B cell (primary cell): ENCODE results near the gene ARHGEF19. TPM values are rescaled to one million over a fixed set of nuclear protein-coding genes. Genes with fewer than 3 reads are reported as not detected.

Experiments used
- ATAC-seq: fragments of 200-7000 bp; cut with Tn5 transposase; one replicate; pipeline ENCODE4 v1.10.0; 2021; ENCODE audit warnings: low read depth, mild to moderate bottlenecking, moderate number of reproducible peaks, moderate library complexity
- CTCF ChIA-PET: fragments of 350-600 bp; sonication (Branson Sonifier 250); formaldehyde crosslinking; loops from one replicate; lab custom pipeline; 2021; ENCODE audit warnings: antibody characterized with exemption, inconsistent platforms; lab: Charles Lee
- POLR2A ChIA-PET: fragments of 350-600 bp; sonication (Branson Sonifier 250); formaldehyde crosslinking; loops from one replicate; lab custom pipeline; 2021; ENCODE audit warnings: antibody characterized with exemption; lab: Charles Lee
- DNase-seq: peaks from one replicate; pipeline ENCODE4 v3.0.0; 2013
- H2AFZ ChIP-seq: 2 replicates; pipeline ENCODE4 v1.6.1; 2012; ENCODE audit warnings: mild to moderate bottlenecking, low read depth, low read length; ENCODE audit not compliant: insufficient read depth, poor library complexity, severe bottlenecking
- H3K27ac ChIP-seq, 2 donors: 1 replicate in 1 of 2; 2 replicates in 1 of 2; pipeline ENCODE4 v1.5.1; 2012 to 2013; ENCODE audit warnings: low read length in 2 of 2, mild to moderate bottlenecking in 2 of 2, moderate library complexity in 1 of 2
- H3K27me3 ChIP-seq, 4 experiments: fragments of 200-600 bp in 1 of 4; sonication (generic) in 1 of 4; replicated peaks in 1 of 4; 1 replicate in 2 of 4; 2 replicates in 2 of 4; pipeline versions ENCODE4 v1.6.1 to v1.7.0; 2013 to 2016; ENCODE audit warnings: low read length in 3 of 4, mild to moderate bottlenecking in 2 of 4, mixed read lengths in 1 of 4, moderate library complexity in 1 of 4; ENCODE audit not compliant: insufficient read depth in 4 of 4, control insufficient read depth in 3 of 4; ENCODE audit errors: control extremely low read depth in 1 of 4
- H3K36me3 ChIP-seq, 2 experiments: replicated peaks in 1 of 2; 1 replicate in 1 of 2; 2 replicates in 1 of 2; pipeline versions ENCODE4 v1.6.1 to v1.7.1; 2013; ENCODE audit warnings: low read length in 1 of 2; ENCODE audit not compliant: insufficient read depth in 2 of 2, control insufficient read depth in 1 of 2; ENCODE audit errors: control extremely low read depth in 1 of 2, extremely low read depth in 1 of 2
- H3K4me1 ChIP-seq, 2 donors: fragments of 200-600 bp in 1 of 2; sonication (generic) in 1 of 2; 1 replicate in 1 of 2; 2 replicates in 1 of 2; pipeline versions ENCODE4 v1.5.1 to v1.6.1; 2013 to 2017; ENCODE audit warnings: low read length in 2 of 2; ENCODE audit not compliant: control insufficient read depth in 2 of 2, insufficient read depth in 2 of 2
- H3K4me2 ChIP-seq: replicated peaks from 2 replicates; pipeline ENCODE3; 2012; ENCODE audit warnings: mild to moderate bottlenecking, low read depth, low read length; ENCODE audit not compliant: poor library complexity, severe bottlenecking
- H3K4me3 ChIP-seq, 5 experiments: fragments of 200-600 bp in 1 of 5; sonication (generic) in 1 of 5; 1 replicate in 3 of 5; 2 replicates in 2 of 5; pipeline versions ENCODE4 v1.5.1 to v1.7.0; 2011 to 2016; ENCODE audit warnings: low read length in 4 of 5, mild to moderate bottlenecking in 4 of 5, low read depth in 2 of 5, control low read depth in 1 of 5, moderate library complexity in 1 of 5; ENCODE audit not compliant: insufficient read depth in 1 of 5; ENCODE audit errors: control extremely low read depth in 1 of 5, extremely low read depth in 1 of 5
- H3K79me2 ChIP-seq: fragments of 200-600 bp; sonication (generic); one replicate; pipeline ENCODE4 v1.6.0; 2016; ENCODE audit warnings: low read length; ENCODE audit not compliant: control insufficient read depth, insufficient read depth
- H3K9ac ChIP-seq: fragments of 200-600 bp; sonication (generic); 2 replicates; pipeline ENCODE4 v1.6.1; 2017; ENCODE audit warnings: mild to moderate bottlenecking, low read length, moderate library complexity
- H3K9me3 ChIP-seq, 3 donors: one replicate each; pipeline versions ENCODE4 v1.6.1 to v1.7.1; 2013; ENCODE audit warnings: low read length in 2 of 3; ENCODE audit not compliant: control insufficient read depth in 2 of 3, insufficient read depth in 1 of 3; ENCODE audit errors: control extremely low read depth in 1 of 3
- H4K20me1 ChIP-seq: 2 replicates; pipeline ENCODE4 v1.6.0; 2012; ENCODE audit warnings: mild to moderate bottlenecking, low read length; ENCODE audit not compliant: insufficient read depth, control insufficient read depth, poor library complexity, severe bottlenecking
- H3K27ac Mint-ChIP-seq: one replicate; pipeline ENCODE4 v1.8.0; 2021; ENCODE audit warnings: mixed read lengths
- H3K27me3 Mint-ChIP-seq: one replicate; pipeline ENCODE4 v1.8.0; 2021; ENCODE audit warnings: mixed read lengths
- H3K4me1 Mint-ChIP-seq: one replicate; pipeline ENCODE4 v1.8.0; 2021; ENCODE audit warnings: mixed read lengths
- H3K4me3 Mint-ChIP-seq: one replicate; pipeline ENCODE4 v1.8.0; 2021; ENCODE audit warnings: mixed read lengths
- H3K9me3 Mint-ChIP-seq: one replicate; pipeline ENCODE4 v1.8.0; 2022; ENCODE audit warnings: mixed read lengths; ENCODE audit not compliant: insufficient read depth
- CTCF ChIP-seq: fragments of 200-600 bp; IDR thresholded peaks from one replicate; pipeline ENCODE4 v1.8.0; 2022; ENCODE audit warnings: antibody characterized with exemption, mild to moderate bottlenecking
- EZH2 ChIP-seq: IDR thresholded peaks from 2 replicates; pipeline ENCODE4 v1.6.1; 2012; ENCODE audit warnings: borderline replicate concordance, low read depth, mild to moderate bottlenecking, moderate library complexity, low read length; ENCODE audit not compliant: insufficient read depth, poor library complexity, severe bottlenecking
- WGBS: methylation state at CpG from one replicate; pipeline ENCODE4 v1.1.5; 2013; ENCODE audit warnings: missing lambda C conversion rate; ENCODE audit not compliant: insufficient coverage; 5-methylcytosine and 5-hydroxymethylcytosine counted together
- intact Hi-C: fragments of 100-400 bp; cut with micrococcal nuclease; formaldehyde crosslinking; loops from one replicate; pipeline ENCODE4 v1.10.0; 2022
- polyA plus RNA-seq: library from polyadenylated mRNA; depleted of rRNA; stranded (reverse); fragments of >200 nt; gene quantifications from 2 replicates; pipeline ENCODE4 v1.2.3, GENCODE V29; 2012
- total RNA-seq, 2 donors: library from RNA; stranded (reverse); fragments of 120-200 nt in 1 of 2; gene quantifications; 1 replicate in 1 of 2; 2 replicates in 1 of 2; pipeline versions ENCODE4 v1.2.3 to v1.2.4, GENCODE V29; 2013 to 2022

The ARHGEF19 gene
- total and polyA plus RNA-seq, 2 donors (not counting 1 experiment from before 2014, with no cell fraction given), result 13.9 to 20.9 TPM

DNA sequence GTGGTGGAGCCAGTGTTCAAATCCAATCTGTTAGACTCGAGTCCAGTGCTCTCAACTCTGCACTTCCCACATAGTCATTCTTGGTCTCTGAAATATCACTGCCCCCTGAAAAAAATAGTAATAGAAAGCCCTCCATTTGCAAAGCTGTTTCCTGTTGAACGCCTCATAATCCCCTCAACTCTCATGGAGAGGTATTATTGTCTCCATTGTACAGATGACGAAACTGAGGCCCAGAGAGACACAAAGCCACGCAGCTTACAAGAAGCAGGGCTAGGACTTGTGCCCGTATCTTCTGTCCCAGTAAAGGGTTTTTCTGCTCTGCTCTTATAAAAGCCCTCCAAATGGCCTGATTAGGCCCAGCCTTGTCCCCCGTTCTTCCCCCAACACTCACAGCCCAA is 6.2 kb upstream of the ARHGEF19 start:
- ATAC-seq (no peak), DNase-seq (no peak)
- Mint-ChIP-seq H3K27ac (no peak overlapping the region), H3K4me3 (peak overlapping the region; percentile 90), H3K4me1 (peaks cover 19% of the 10 kb centered on the region), H3K9me3 (no peaks in the 10 kb centered on the region), H3K27me3 (no peaks in the 10 kb centered on the region)
- H3K27ac ChIP-seq, result no peak overlapping the region
- no peak overlapping the region for H3K4me2 ChIP-seq
- H3K9me3 ChIP-seq, result peaks cover 0 to 8% (median 0%) of the 10 kb centered on the region in 3 donors
- H3K27me3 ChIP-seq, result no peaks in the 10 kb centered on the region
- peak overlapping the region; percentile 10 for H2AFZ ChIP-seq
- no peaks in the 10 kb centered on the region for H3K79me2 ChIP-seq
- ChIA-PET POLR2A (interaction anchor here (0.5 kb wide), 1 partner anchor 358 kb away, joined by 3 read pairs; no protein-coding TSS in a partner anchor), CTCF (interaction anchor here (1.5 to 2.4 kb wide), 3 partner anchors 14 to 140 kb away, joined by 4 to 8 read pairs (median 6); no protein-coding TSS in a partner anchor)
- no peaks in the 10 kb centered on the region for H4K20me1 ChIP-seq
- intact Hi-C loops, result loop anchor here (5.0 kb wide), 1 partner anchor 134 kb away; the partner anchor contains the start of gene FBXO42
- peaks cover 14 to 21% of the 10 kb centered on the region in 2 donors for H3K4me1 ChIP-seq
- no peak overlapping the region for H3K4me3 ChIP-seq
- no peaks in the 10 kb centered on the region for H3K36me3 ChIP-seq
- no peak overlapping the region for H3K9ac ChIP-seq
- 83% methylated on average over 4 of the region's 6 CpGs for WGBS
- TF ChIP-seq CTCF, result no peak
- no peak for TF ChIP-seq EZH2

DNA sequence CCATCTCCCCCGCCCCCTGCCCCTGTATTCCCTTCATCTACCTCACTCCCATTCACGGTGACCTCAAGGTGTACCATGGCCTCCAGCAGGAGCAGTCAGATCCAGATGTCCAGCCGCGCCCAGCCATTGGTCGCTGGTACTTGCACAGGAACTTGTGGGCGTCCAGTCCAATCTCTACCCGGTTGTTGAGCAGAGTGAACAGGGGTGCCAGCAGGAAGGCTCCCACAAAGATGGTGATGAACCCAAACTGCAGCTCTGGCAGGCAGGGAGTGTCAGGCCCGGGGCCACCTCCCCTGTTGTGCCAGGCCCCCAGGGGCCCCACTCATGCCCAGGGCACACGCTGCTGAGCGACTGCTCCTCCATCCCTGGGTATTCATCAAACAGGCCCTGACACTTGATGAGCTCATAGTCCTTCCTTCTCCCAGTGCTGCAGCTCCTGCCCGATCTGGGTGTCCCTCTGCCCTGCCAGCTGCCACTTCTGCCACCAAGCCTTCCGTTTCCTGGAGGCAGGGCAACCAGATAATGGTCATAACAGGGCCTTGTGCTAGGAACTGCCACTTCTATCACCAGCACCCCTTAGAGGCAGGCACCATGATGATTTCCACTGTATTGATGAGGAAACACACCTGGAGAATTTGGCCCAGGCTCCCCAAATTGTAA is 5.7 kb upstream of the ARHGEF19 start:
- Histone ChIP-seq H3K4me2 (peak overlapping the region; percentile 83), H2AFZ (peak overlapping the region; percentile 10), H3K36me3 (no peaks in the 10 kb centered on the region), H3K4me1 (peaks cover 14 to 21% of the 10 kb centered on the region in 2 donors), H3K79me2 (no peaks in the 10 kb centered on the region), H3K9ac (no peak overlapping the region), H3K9me3 (peaks cover 0 to 8% (median 0%) of the 10 kb centered on the region in 3 donors), H3K27me3 (no peaks in the 10 kb centered on the region), H3K27ac (no peak overlapping the region), H4K20me1 (no peaks in the 10 kb centered on the region), H3K4me3 (no peak overlapping the region)
- intact Hi-C loops, result loop anchor here (5.0 kb wide), 1 partner anchor 134 kb away; the partner anchor contains the start of gene FBXO42
- no peaks in the 10 kb centered on the region for H3K27me3 Mint-ChIP-seq
- no peak for DNase-seq
- 93% methylated on average over 12 of the region's 12 CpGs for WGBS
- ChIA-PET POLR2A (interaction anchor here (0.5 to 1.1 kb wide), 5 partner anchors 12 to 357 kb away, joined by 3 to 11 read pairs (median 5); partner anchors contain the start of genes CPLANE2 and SZRD1), CTCF (interaction anchor here (1.1 to 2.4 kb wide), 8 partner anchors 9 to 145 kb away, joined by 3 to 8 read pairs (median 4); no protein-coding TSS in a partner anchor)
- peak overlapping the region; percentile 73 for H3K27ac Mint-ChIP-seq
- peak overlapping the region; percentile 90 for H3K4me3 Mint-ChIP-seq
- TF ChIP-seq CTCF (no peak), EZH2 (no peak)
- no peaks in the 10 kb centered on the region for H3K9me3 Mint-ChIP-seq
- H3K4me1 Mint-ChIP-seq, result peaks cover 19% of the 10 kb centered on the region
- no peak for ATAC-seq
